ENCODE data around the gene RAPH1.

- TF ChIP-seq ARID3A (IDR thresholded peaks at IDR 0.05; ENCODE audit: borderline replicate concordance, low read depth, low read length) (no peak), PKNOX1 (IDR thresholded peaks at IDR 0.05) (no peak), BRF2 (IDR thresholded peaks at IDR 0.05; ENCODE audit: borderline replicate concordance, insufficient read depth, insufficient read length) (no peak), RCOR1 (IDR thresholded peaks at IDR 0.05; ENCODE audit: borderline replicate concordance in 1 of 2, low read depth in 2 of 2, low read length in 2 of 2) (no peak), YY1 (IDR thresholded peaks at IDR 0.05; ENCODE audit: borderline replicate concordance in 1 of 3, control insufficient read depth in 1 of 3, extremely low read depth in 1 of 3, insufficient read depth in 3 of 3, insufficient read length in 1 of 3, insufficient replicate concordance in 2 of 3, low read depth in 1 of 3, low read length in 2 of 3) (no peak), POLR2A (conservative IDR thresholded peaks at IDR 0.05) (no peak), KLF1 (tag; IDR thresholded peaks at IDR 0.05) (no peak), ZNF561 (CRISPR knock-in tag; conservative IDR thresholded peaks at IDR 0.05) (no peak), NFIX (CRISPR knock-in tag; IDR thresholded peaks at IDR 0.05; ENCODE audit: low read depth) (no peak), ARNT (IDR thresholded peaks at IDR 0.05) (no peak)
- TF ChIP-seq, protein P1, sequence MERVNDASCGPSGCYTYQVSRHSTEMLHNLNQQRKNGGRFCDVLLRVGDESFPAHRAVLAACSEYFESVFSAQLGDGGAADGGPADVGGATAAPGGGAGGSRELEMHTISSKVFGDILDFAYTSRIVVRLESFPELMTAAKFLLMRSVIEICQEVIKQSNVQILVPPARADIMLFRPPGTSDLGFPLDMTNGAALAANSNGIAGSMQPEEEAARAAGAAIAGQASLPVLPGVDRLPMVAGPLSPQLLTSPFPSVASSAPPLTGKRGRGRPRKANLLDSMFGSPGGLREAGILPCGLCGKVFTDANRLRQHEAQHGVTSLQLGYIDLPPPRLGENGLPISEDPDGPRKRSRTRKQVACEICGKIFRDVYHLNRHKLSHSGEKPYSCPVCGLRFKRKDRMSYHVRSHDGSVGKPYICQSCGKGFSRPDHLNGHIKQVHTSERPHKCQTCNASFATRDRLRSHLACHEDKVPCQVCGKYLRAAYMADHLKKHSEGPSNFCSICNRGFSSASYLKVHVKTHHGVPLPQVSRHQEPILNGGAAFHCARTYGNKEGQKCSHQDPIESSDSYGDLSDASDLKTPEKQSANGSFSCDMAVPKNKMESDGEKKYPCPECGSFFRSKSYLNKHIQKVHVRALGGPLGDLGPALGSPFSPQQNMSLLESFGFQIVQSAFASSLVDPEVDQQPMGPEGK (CRISPR knock-in tag; IDR thresholded peaks at IDR 0.05; ENCODE audit: borderline replicate concordance), result no peak
- TF ChIP-seq, protein P2, sequence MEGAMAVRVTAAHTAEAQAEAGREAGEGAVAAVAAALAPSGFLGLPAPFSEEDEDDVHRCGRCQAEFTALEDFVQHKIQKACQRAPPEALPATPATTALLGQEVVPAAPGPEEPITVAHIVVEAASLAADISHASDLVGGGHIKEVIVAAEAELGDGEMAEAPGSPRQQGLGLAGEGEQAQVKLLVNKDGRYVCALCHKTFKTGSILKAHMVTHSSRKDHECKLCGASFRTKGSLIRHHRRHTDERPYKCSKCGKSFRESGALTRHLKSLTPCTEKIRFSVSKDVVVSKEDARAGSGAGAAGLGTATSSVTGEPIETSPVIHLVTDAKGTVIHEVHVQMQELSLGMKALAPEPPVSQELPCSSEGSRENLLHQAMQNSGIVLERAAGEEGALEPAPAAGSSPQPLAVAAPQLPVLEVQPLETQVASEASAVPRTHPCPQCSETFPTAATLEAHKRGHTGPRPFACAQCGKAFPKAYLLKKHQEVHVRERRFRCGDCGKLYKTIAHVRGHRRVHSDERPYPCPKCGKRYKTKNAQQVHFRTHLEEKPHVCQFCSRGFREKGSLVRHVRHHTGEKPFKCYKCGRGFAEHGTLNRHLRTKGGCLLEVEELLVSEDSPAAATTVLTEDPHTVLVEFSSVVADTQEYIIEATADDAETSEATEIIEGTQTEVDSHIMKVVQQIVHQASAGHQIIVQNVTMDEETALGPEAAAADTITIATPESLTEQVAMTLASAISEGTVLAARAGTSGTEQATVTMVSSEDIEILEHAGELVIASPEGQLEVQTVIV (CRISPR knock-in tag; IDR thresholded peaks at IDR 0.05; ENCODE audit: borderline replicate concordance), result no peak
These were observed 34.1 kb downstream of the RAPH1 start for GRCh38 chr2:203500951-203501350.

Measured in K562 (cell line).